NCI-H774 (cell line): ENCODE data around the gene SEC11A.
"Not testable (repeated sequence)": the region's sequence is repeated elsewhere in the genome, so short reads cannot be mapped to it uniquely, and the experiment has no call there.

Experiments used
- DNase-seq: peaks from one replicate; lab custom pipeline; 2025; lab: John Stamatoyannopoulos, UW

Gene SEC11A

DNA sequence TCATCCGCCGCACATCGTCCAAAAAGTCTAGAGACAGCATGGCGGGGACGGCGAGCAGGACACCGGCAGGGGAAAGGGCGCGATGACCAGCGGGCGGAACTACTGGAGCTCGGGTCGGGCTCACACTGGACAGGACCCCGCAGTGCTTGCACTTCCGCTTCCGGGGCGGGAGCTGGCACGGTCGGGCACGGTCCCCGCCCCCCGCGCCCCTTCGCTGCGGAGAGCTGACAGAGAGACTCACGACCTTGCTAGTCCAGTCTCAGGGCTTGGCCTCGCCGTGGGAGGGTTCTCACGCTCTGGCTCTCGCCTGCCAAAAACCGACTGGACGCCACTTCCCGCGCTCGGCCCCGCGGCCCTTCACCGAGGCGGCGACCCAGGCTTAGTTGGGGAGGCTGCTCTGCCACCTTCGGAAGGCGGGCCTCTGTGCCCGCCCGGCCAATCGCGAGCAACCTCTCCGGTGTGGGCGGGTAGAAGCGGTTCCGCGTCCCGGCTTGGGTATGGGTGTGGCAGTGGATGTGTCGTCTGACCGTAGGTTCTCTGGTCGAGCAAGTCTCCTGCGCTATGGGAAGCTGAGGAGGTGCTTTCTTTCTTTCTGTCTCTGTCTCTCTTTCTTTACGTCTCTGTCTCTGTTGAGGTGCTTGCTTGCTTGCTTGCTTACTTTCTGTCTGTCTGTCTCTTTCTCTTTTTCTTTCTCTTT is at the start of gene SEC11A:
Gene SEC11A (minus strand): TSS at position 104 of the 697 bp plus-strand sequence. CDS start 64 bp downstream, at position 40.
- peak; percentile 94 for DNase-seq

DNA sequence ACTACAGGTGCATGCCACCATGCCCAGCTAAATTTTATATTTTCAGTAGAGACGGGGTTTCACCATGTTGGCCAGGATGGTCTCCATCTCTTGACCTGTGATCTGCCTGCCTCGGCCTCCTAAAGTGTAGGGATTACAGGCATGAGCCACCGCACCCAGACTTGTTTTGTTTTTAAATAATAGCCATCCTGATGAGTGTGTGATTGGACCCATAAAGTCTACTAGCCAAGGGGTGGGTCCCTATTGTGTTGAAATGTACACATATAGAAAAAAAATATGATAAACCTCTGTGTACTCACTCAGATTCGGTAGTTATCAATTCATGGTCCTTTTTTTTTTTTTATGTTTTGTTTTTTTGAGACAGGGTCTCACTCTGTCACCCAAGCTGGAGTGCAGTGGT is 49.7 kb upstream of the SEC11A start:
- no peak for DNase-seq

DNA sequence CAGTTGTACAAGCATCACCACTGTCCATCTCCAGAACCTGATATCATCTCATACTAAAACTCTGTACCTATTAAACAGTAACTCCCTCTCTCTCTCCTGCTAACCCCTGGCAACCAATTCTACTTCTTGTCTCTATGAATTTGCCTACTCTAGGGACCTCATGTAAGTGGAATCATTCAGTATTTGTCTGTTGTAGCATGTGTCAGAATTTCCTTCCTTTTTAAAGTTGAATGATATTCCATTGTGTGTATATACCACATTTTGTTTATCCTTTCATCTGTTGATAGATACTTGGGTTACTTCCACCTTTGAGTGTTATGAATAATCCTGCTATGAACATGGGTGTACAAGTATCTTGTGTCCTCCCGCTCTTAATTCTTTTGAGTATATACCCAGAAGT is 49.0 kb upstream of the SEC11A start:
- DNase-seq = no peak

DNA sequence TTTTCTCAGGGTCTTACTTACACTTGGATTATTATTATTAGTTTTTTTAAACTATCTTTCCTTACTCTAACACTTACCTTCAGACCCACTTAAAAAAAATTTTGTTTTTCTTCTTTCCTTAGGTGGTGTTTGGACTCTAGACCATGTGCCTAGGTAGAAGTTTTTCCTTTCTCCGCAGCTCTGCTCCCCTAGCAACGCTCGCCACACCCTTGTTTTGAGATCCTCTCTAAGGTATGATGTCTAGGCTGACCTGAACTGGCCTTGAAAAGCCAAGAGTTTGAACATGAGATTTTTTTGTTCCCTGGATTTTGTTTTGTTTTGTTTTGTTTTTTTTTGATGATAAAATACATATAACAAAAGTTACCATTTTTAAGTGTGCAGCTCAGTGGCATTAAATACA is 48.6 kb upstream of the SEC11A start:
- no peak for DNase-seq

DNA sequence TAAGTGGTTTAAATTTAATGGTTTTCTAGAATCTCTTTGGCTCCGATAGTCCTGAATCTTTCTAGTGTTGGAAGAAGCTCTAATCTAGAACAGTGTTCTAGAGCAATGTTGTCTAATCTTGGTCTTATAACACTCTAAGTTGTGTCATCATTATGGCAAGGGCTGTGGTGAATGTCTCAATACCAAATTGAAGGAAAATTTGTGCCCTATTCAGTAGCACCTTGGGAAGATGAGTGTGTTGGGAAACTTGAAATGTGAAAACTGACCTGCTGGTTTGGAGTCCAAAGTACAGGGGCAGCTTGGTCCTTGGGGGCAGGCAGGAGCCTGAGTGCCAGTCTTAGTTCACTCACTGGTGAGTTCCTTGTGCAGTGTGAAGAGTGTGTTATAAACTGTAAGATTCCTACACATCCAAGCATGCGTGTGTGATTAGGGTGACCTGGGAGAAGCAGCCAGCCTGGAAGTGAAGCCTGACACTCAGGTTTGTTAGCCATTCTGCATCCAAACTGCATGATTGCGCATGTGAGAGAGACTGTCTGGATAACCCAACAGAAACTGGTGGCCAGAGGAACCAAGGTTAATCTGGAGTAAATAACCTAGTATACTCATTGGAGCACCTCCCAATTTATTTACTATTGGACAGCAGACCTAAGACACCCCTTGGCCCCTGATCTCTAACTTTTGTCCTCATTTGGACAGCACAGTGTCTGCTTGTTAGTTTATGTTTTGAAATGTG is 47.1 kb upstream of the SEC11A start:
- DNase-seq = no peak

DNA sequence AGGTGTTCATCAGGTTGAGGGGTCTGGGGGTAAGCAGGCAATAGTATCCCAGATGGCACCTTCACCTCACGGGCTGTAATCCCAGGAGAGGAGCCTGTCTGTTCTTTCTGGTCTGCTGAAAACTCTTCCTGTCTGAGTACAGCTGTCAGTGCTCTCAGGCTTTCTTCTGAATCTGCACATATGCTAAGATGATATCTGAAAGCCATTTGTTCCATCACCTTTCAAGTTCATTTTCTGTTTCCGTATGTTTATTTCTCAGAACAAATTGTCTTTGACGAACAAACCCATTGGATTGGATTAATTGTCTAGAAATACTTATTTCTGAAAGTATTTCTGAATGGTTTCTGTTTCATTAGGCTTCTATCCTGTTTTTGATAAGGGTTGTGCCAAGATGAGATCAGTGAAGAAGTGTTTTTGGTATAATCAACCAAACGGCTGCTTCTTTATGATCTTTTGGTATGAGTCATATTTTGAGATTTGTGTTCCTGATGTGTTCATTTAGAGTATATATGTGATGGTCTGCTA is 45.7 kb upstream of the SEC11A start:
- no peak for DNase-seq

DNA sequence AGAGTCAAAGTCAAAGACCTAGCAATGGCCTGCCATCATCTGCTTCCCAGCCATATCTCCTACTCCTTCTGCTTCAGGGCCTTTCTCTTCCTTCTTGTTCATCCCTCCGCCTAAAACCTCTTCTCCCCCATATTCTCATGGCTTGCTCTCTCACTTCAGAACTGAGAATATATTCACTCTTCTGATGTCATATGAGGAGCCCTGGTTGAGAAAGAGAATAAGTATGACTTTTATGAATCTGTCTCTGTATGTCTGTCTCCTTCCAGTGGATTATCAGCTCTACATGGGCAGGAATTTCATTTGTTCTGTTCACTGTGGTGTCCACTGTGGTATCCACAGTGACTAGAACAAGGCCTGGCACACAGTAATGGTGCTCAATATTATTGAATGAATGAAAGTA is 44.3 kb upstream of the SEC11A start:
- no peak for DNase-seq

DNA sequence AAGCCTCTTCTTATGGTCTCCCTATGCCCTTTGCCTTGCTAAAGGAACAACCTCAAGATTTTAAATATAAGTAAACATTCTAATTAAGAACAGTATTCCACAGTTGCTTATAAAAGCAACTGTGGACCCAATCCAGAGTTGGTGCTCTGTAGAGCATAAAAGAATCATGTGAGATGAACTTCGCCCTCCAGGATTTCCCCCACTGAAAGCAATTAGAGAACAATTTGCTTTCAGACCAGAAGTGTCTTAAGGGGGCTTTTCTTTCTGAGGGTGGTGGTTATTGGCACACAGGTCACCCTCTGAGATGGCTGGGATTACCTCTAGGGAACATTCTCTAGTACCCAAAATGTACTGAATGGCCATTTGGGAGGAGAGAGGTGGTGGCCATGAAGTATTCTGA is 43.1 kb upstream of the SEC11A start:
- no peak for DNase-seq

DNA sequence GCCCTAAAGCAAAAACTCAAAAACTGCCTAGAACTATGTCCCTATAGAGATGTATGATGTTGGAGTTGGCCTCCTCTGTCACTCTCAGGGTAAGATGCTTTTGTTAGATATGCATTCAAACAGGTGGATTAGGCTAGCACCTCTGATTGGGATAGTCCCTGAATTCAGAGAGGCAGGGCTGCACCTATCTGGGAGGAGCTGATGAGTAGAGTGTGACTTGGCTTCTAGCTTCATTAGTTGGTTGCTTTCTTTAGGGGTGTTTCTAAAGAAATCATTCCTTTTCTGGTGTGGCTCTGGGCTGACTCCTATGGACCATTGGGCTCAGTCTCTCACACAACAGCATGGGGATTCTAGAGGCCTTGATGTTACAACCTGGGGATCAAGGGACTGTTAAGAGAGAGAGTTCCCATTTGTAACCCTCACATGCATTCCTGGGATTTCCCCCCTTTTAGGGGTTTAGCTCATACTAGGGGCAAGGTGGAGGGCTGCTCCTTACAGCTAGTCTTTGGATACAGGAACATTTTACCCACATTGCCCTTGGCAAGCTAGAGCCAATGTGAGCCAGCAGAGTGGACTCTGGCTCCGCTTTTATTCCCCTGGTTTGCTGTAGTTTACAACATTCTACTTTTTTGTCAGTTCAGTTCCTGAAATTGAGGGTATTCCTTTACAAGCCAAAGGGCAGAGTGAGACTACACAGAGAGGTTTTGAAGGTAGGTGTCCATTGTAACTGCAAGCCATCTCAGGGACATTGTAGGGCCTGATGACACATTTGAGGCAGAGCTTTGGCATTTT is 40.0 kb upstream of the SEC11A start:
- no peak for DNase-seq

DNA sequence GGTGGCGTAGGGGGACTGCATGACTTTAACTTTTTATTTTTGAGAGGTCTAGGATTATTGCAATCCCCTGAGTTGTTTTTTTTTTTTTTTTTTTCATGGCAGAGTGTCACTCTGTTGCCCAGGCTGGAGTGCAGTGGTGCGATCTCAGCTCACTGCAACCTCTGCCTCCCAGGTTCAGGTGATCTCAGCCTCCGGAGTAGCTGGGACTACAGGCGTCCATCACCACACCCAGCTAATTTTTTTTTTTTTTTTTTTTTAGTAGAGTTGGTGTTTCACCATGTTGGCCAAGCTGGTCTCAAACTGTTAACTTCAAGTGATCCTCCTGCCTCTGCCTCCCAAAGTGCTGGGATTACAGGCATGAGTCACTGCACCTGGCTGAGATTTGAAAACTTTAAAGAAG is 39.0 kb upstream of the SEC11A start:
- DNase-seq = not testable (repeated sequence)

DNA sequence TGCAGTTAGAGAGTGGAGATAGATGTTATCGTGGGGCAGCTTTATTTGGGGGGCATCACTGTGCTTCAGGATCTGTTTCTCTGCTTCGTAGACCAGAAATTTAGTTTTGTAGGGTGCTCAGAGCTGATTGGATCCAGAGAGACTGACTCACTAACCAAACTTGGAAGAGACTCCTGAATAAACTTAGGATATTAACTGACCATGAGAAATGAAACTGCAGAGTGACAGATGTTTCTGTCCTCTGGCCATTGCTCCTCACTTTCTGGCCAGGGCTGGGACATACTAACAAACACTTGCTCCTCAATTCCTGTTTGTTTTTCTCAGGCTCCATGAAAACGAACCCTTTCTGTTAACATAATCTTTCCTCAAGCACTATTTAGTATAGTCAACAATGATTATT is 36.8 kb upstream of the SEC11A start:
- DNase-seq = no peak

DNA sequence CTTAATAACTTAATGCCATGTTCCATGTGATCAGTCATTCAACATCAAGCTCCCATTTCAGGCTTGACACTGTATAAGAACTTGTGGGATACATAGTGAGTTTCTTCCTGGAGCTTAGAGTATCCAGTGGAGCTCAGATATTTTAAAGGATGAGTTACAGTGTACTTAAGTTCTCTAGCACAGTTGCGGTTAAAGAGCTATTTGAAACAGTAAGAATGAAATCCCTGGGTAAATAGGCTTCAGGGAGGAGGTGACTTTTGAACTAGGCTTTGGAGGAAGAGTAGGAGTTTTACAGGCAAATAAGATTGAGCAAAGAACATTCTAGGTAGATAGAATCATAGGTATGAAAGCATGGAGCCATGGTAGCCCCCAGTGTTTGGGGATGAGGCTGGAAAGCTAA is 36.3 kb upstream of the SEC11A start:
- no peak for DNase-seq

DNA sequence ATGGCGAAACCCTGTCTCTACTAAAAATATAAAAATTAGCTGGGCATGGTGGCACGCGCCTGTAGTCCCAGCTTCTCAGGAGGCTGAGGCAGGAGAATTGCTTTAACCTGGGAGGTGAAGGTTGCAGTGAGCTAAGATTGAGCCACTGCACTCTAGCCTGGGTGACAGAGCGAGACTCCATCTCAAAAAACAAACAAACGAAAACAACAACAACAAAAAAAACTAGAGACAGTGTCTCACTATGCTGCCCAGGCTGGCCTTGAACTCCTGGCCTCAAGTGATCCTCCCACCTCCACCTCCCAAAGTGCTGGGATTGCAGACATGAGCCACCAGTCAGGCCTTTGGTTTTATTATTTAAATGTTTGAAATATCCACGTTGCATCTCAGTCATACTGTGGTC is 35.8 kb upstream of the SEC11A start:
- not testable (repeated sequence) for DNase-seq

DNA sequence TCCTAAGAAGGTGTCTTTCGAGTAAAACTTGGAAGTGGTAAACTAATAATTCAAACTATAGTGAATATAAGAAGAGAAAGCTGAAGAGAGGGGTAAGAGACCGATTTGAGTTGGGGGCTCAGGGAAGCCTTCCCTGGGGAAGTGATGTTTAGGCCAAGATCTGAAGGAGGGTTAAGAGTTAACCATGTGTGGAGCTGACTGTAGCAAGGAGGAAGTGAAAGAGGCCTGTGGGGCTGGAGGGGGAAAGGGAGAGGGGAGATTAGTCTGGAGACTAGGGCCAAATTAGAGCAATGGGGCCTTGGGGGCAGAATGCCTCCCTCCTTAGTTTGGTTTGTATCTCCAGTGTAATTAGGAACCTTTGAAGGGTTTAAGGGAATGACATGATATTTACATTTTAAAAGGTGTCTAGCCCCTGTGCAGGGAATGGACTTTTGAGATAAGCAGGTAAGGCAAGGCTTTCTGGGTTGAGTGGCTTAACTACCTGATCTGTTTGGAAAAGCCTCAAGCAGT is 34.7 kb upstream of the SEC11A start:
- no peak for DNase-seq

DNA sequence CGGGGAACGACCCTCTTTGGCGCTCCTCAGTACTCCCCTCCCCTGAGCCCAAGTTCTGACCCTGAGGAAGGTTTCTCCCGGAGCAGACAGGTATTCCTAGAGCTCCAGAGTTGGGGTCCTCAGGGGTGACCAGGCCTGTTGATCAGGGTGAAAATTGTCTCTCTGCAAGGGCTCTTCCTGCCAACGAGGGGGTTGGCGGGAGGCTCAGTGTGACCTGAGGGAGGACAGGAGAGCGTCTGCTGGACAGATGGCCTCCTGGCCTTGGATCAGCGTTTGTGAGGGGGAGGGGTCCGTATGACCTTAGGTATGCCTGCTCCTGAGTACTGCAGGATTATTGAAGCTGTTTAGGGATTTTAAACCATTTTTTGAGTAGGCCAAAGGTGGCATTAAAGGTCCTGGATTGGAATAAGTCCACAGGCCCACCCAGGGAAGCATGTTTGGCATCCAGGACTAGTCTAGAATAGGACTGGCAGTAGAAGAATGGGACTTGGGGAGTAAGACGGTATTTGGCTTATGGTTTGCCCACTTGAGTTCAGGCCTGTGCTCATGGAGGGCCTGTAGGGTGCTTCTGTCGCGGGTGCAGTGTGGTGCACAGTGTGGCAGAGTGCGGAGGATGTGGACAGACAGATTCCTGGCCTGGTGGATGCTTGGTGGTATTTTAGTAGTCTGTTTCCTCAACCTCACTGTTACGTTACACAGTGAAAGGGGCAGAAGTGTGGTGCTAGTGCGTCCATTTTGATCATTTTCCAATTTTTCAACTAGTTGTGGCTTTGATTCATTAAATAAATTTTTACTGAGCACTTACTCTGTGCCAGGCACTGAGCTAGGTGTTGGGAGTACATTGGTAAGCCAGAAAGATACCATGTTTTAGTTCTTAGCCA is 33.4 kb upstream of the SEC11A start:
- no peak for DNase-seq

DNA sequence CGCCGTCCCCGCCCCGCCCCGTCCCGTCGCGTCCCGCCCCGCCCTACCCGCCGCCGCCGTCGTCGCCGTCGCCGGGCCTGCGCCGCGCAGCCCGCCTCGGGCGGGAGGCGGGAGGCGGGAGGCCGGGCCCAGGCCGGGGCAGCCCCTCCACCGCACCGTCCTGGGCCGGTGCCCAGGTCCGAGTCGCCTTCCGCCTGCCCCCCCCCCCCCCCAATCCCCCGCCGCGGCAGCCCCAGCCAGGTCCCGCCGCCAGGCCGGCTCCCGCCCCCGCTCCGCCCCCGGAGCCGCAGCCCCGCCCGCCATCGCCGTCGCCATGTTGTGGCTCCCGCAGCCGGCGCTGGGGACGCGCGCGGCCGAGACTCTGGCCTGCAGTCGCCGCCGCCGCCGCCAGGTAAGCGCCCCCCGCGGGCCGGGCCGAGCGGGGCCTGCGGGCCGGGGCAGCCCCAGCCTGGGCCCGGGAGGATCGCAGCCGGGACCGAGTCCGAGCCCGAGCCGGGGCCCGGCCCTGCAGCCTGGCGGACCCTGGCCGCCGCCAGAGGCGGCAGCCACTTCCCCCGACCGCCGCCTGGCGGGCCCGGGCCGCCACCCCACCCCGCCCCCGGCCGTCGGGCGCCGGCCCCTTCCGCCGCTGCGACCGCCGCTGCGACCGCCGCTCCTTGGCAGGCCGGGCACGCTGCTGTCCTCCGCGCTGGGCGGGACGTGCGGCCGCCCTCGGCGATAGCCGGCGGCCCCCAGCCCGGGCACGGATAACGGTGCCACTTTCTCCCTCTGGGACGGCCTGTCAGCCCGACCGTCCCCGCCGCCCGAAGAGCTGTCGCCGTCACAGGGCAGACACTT is 32.6 kb upstream of the SEC11A start, which contains the start of gene ZNF592:
Gene ZNF592 (plus strand): TSS at position 319 of the 837 bp plus-strand sequence. CDS start 34,084 bp downstream, outside the sequence.
- peak; percentile 72 for DNase-seq

DNA sequence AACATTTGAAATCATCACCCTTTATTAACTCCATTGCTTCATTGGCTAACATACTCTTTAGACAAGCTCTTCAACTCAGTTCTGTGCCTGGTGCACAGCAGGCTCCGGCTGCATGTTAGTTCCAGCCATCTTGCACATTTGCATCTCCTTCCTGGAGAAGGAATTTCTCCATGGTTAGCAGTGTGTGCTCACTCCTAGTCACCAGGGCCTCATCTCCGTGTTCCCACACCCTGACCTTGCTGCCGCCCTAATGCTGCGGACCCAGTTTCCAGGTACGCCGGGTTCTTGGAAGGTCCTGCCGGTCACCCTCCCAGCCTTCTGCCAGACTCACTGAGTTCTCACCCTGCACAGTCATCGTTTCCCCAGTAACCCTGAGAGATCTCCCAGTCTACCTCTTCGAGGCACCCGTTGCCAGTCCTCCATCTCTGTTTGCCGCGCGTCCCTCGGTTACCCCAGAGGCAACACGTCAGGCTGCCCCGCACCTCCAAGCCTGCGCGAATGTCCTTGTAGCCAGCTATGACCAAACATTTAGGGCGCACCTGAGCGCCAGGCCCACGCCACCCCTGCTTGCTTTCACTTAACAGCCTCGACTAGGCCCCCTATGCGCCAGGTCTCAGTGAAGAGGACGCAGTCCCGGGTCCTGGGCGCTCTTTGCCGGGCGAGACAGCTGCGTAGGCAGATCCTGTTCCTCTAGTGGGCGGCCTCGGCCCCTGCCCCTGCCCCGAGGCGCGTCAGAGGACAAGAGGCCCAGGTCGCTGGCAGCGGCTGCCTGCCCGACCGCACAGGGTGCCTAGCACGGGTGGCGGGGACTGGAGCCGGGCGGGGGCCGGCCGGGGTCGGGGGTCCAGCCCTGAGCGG is 31.7 kb upstream of the SEC11A start:
- DNase-seq = peak; percentile 57

DNA sequence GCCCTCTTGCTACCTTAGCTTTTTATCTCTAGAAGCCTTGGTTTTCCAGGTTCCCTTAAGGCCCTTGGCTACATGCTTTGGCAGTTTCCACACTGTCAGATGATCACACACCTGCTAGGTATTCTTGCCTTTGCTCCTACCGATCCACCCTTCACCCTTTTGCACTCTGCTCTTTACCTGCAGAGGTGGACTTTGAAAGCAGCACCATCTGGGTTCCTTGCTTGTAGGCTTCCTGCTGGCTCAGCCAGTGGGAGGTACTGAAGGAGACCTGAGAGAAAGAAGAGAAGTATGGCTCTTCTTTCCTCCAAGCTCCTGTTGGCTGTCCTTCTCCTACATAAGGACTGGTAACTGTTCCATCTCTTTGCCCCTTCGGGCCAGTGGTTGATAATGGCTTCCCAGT is 25.2 kb upstream of the SEC11A start:
- no peak for DNase-seq

DNA sequence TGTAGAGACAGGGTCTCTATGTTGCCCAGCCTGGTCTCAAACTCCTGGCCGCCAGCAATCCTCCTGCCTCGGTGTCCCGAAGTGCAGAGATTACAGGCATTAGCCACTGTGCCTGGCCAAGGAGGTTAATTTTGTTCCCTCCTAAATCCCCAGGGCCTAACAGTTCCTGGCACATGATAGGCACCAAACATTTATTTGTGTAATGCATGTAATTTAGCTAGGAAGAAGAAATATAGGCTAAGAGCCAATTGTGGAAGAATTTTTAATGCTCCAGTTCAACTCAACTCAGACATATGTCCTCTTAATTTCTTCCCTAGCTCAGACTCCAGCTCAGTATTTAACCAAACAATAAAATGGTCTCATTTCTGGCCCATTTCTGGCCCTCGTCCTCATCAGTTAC is 24.8 kb upstream of the SEC11A start:
- DNase-seq = no peak
